GM23248 (cell line): ENCODE data around the gene ZNF213.

ENCODE experiments used
- EZH2 ChIP-seq: fragments of 200-600 bp; sonication (generic); IDR thresholded peaks from 2 replicates; pipeline ENCODE4 v1.6.1; 2018; ENCODE audit warnings: antibody characterized with exemption, mild to moderate bottlenecking; ENCODE audit not compliant: insufficient read depth, poor library complexity, severe bottlenecking
- EZH2phosphoT487 ChIP-seq: fragments of 200-600 bp; sonication (generic); IDR thresholded peaks from 2 replicates; pipeline ENCODE4 v1.6.1; 2018; ENCODE audit warnings: antibody characterized with exemption, moderate library complexity, mild to moderate bottlenecking, low read depth; ENCODE audit not compliant: insufficient read depth

DNA sequence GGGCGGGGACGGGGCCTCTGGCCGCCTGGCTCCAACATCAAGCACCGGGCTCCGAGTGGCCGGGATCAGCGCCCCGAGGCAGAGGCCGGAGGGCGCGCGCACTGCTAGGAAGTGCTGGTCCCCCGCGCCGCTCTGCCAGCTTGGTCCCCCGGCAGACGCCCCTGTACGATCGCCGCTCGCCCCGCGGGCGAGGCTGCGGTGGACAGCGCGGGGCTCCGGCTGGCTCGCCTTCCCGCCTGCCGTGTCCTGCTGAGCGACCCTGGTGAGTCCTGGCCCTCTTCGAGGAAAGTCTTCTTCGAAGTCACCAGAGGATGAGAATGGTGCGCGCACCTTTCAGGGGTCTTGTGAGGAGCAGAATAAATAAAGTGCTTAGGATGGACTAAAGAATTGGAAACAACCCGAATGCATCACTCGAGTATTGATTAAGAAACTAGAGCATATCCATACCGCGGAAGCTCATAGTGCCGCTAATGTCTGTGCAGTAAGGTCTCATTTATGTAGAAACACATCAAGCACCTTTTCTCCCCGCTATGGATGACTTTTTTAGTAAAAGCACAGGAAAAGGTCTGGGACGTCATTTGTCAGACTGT, 392 bp downstream of the ZNF213 start:
- TF ChIP-seq EZH2 (no peak), EZH2phosphoT487 (no peak)
